HEK293T (cell line): ENCODE measurements around the gene MAIP1.

Experiments
- CTCF ChIA-PET: fragments of 350-600 bp; formaldehyde crosslinking; extraction: SDS; loops from one replicate; lab custom pipeline; 2021; ENCODE audit warnings: antibody characterized with exemption, inconsistent platforms; lab: Yijun Ruan, JAX
- POLR2A ChIA-PET: fragments of 350-600 bp; formaldehyde crosslinking; extraction: SDS; loops from one replicate; lab custom pipeline; 2020; ENCODE audit warnings: antibody characterized with exemption, inconsistent platforms; lab: Yijun Ruan, JAX
- DNase-seq: peaks from one replicate; pipeline ENCODE4 v3.0.0; 2012; ENCODE audit warnings: mixed read lengths; ENCODE audit errors: extremely low spot score
- ARNT ChIP-seq: fragments of 450-650 bp; IDR thresholded peaks from 2 replicates; pipeline ENCODE4 v1.6.1; 2017; ENCODE audit warnings: mild to moderate bottlenecking
- BHLHE40 ChIP-seq: fragments of 450-650 bp; IDR thresholded peaks from 2 replicates; pipeline ENCODE4 v1.6.1; 2016; ENCODE audit warnings: mild to moderate bottlenecking, moderate library complexity, borderline replicate concordance
- CTBP1 ChIP-seq: fragments of 450-650 bp; IDR thresholded peaks from 2 replicates; pipeline ENCODE4 v1.6.1; 2016; ENCODE audit warnings: borderline replicate concordance
- ELF4 ChIP-seq: fragments of 450-650 bp; IDR thresholded peaks from 2 replicates; pipeline ENCODE4 v1.6.1; 2017; ENCODE audit warnings: antibody characterized with exemption
- FOXA1 ChIP-seq: fragments of 450-650 bp; IDR thresholded peaks from 2 replicates; pipeline ENCODE4 v1.6.1; 2016; ENCODE audit warnings: mild to moderate bottlenecking
- FOXK2 ChIP-seq: fragments of 450-650 bp; IDR thresholded peaks from 2 replicates; pipeline ENCODE4 v1.6.1; 2016; ENCODE audit warnings: mild to moderate bottlenecking
- FOXM1 ChIP-seq: fragments of 450-650 bp; IDR thresholded peaks from 2 replicates; pipeline ENCODE4 v1.6.1; 2017; ENCODE audit warnings: mild to moderate bottlenecking, borderline replicate concordance
- HDGF ChIP-seq: fragments of 450-650 bp; IDR thresholded peaks from 2 replicates; pipeline ENCODE4 v1.6.1; 2017; ENCODE audit warnings: antibody characterized with exemption, borderline replicate concordance
- L3MBTL2 ChIP-seq: fragments of 450-650 bp; conservative IDR thresholded peaks from 2 replicates; pipeline ENCODE4 v1.6.1; 2016; ENCODE audit warnings: mild to moderate bottlenecking
- LEF1 ChIP-seq: fragments of 450-650 bp; IDR thresholded peaks from 2 replicates; pipeline ENCODE4 v1.6.1; 2017; ENCODE audit warnings: mild to moderate bottlenecking, borderline replicate concordance
- NFRKB ChIP-seq: fragments of 450-650 bp; IDR thresholded peaks from 2 replicates; pipeline ENCODE4 v1.6.1; 2016; ENCODE audit warnings: mild to moderate bottlenecking, moderate library complexity
- PKNOX1 ChIP-seq: fragments of 450-650 bp; IDR thresholded peaks from 2 replicates; pipeline ENCODE4 v1.6.1; 2016
- SP1 ChIP-seq: fragments of 450-650 bp; IDR thresholded peaks from 2 replicates; pipeline ENCODE4 v1.6.1; 2017
- SUZ12 ChIP-seq: fragments of 450-650 bp; IDR thresholded peaks from 2 replicates; pipeline ENCODE4 v1.6.1; 2016; ENCODE audit warnings: mild to moderate bottlenecking
- TARDBP ChIP-seq: fragments of 450-650 bp; IDR thresholded peaks from 2 replicates; pipeline ENCODE4 v1.6.1; 2016
- ZNF384 ChIP-seq: fragments of 450-650 bp; IDR thresholded peaks from 2 replicates; pipeline ENCODE4 v1.6.1; 2016

Gene MAIP1

GRCh38 chr2:199955007-199955338 lies 409 bp upstream of the MAIP1 start:
- CTCF ChIA-PET: no interaction called here

GRCh38 chr2:199956062-199956380 lies 639 bp downstream of the MAIP1 start:
- CTCF ChIA-PET: no interaction called here
- POLR2A ChIA-PET: interaction anchor here (1.1 kb wide), 1 partner anchor 11 kb away, joined by 3 read pairs; no protein-coding TSS in a partner anchor

More at GRCh38 chr2:199955007-199955338, 409 bp upstream of the MAIP1 start:
- POLR2A ChIA-PET: interaction anchor here (1.0 to 1.1 kb wide), 3 partner anchors 19 to 793 kb away, joined by 3 to 4 read pairs (median 3); partner anchors contain the start of gene C2orf69
- DNase-seq: no peak
- TF ChIP-seq LEF1 (no peak), FOXK2 (no peak), L3MBTL2 (no peak), NFRKB (no peak), ELF4 (no peak), SP1 (no peak), ZNF384 (no peak), TARDBP (no peak), PKNOX1 (no peak), HDGF (no peak), FOXA1 (no peak)

GRCh38 chr2:199958014-199958413 lies 2.6 kb downstream of the MAIP1 start:
- DNase-seq: no peak
- CTCF ChIA-PET: no interaction called here

More at GRCh38 chr2:199956062-199956380, 639 bp downstream of the MAIP1 start:
- no peak for DNase-seq
- TF ChIP-seq PKNOX1 (no peak), ARNT (no peak), L3MBTL2 (no peak), ELF4 (no peak), FOXK2 (no peak), BHLHE40 (no peak), LEF1 (no peak), HDGF (no peak), FOXA1 (no peak), ZNF384 (no peak), NFRKB (no peak), FOXM1 (no peak), SUZ12 (no peak)

GRCh38 chr2:199962203-199962602 lies 6.8 kb downstream of the MAIP1 start:
- CTCF ChIA-PET: no interaction called here
- TF ChIP-seq PKNOX1 (no peak), FOXA1 (no peak), BHLHE40 (no peak), ARNT (no peak), SUZ12 (no peak), ZNF384 (no peak), FOXM1 (no peak), NFRKB (no peak), SP1 (no peak), TARDBP (no peak), FOXK2 (no peak), HDGF (no peak), L3MBTL2 (no peak), CTBP1 (no peak), LEF1 (no peak)
- POLR2A ChIA-PET: no interaction called here
- DNase-seq: no peak

More at GRCh38 chr2:199958014-199958413, 2.6 kb downstream of the MAIP1 start:
- TF ChIP-seq SP1 (no peak), NFRKB (no peak), FOXK2 (no peak), ELF4 (no peak), TARDBP (no peak), BHLHE40 (no peak), PKNOX1 (no peak), FOXM1 (no peak), CTBP1 (no peak), LEF1 (no peak), L3MBTL2 (no peak), FOXA1 (no peak), ZNF384 (no peak), SUZ12 (no peak)
- POLR2A ChIA-PET: no interaction called here

- no peak for DNase-seq
- CTCF ChIA-PET: interaction anchor here (1.7 kb wide), 1 partner anchor 517 kb away, joined by 3 read pairs; no protein-coding TSS in a partner anchor
- TF ChIP-seq HDGF: no peak
- TF ChIP-seq LEF1: no peak
- no peak for TF ChIP-seq FOXK2
- no peak for TF ChIP-seq PKNOX1
- no peak for TF ChIP-seq FOXA1
- TF ChIP-seq FOXM1: no peak
- TF ChIP-seq ARNT: no peak
- TF ChIP-seq CTBP1: no peak
- no peak for TF ChIP-seq L3MBTL2
- no peak for TF ChIP-seq NFRKB
- no peak for TF ChIP-seq ELF4
- no peak for TF ChIP-seq SUZ12
- TF ChIP-seq BHLHE40: no peak
- no peak for TF ChIP-seq TARDBP
- TF ChIP-seq ZNF384: no peak
- no peak for TF ChIP-seq SP1
- POLR2A ChIA-PET: interaction anchor here (0.7 kb wide), 1 partner anchor 10 kb away, joined by 3 read pairs; no protein-coding TSS in a partner anchor
Measured at GRCh38 chr2:199966405-199966804, 11.0 kb downstream of the MAIP1 start.
